Measurements from ENCODE around the gene ETS1.

ETS1 gene

GRCh38 chr11:128518493-128519207 is 68.7 kb downstream of the ETS1 start:
- Histone ChIP-seq H3K27ac (ENCODE audit: low read length) (peak overlapping the region; percentile 54; the same call in 1 of the 2 replicates), H3K27me3 (ENCODE audit: insufficient read depth, low read length, poor library complexity) (no peaks in the 10 kb centered on the region), H4K20me1 (ENCODE audit: insufficient read depth, low read length) (peaks cover 68% of the 10 kb centered on the region), H3K9me3 (ENCODE audit: insufficient read depth, low read length, severe bottlenecking) (no peaks in the 10 kb centered on the region), H3K79me2 (ENCODE audit: insufficient read depth, low read length) (peaks cover 94% of the 10 kb centered on the region), H3K4me2 (ENCODE audit: insufficient read depth, low read length) (peak overlapping the region; percentile 78), H3K4me1 (ENCODE audit: insufficient read depth, low read length) (peaks cover 71% of the 10 kb centered on the region), H3K9ac (ENCODE audit: low read depth, low read length) (peak overlapping the region; percentile 66), H3K4me3 (ENCODE audit: low read depth in 1 of 2, low read length in 2 of 2) (peak overlapping the region in 1 of 2 experiments; percentile 81; a peak in 3 of 4 replicates), H3K36me3 (ENCODE audit: insufficient read depth, low read length) (peaks cover 40% of the 10 kb centered on the region), H2AFZ (ENCODE audit: low read depth, low read length) (no peak overlapping the region)
- ATAC-seq (ENCODE audit: insufficient read depth, low read depth): no peak
- no peak for DNase-seq
- TF ChIP-seq EZH2 (IDR thresholded peaks at IDR 0.05; ENCODE audit: borderline replicate concordance, low read depth, low read length, severe bottlenecking): no peak
- no peak for TF ChIP-seq CTCF (IDR thresholded peaks at IDR 0.05; ENCODE audit: borderline replicate concordance, extremely low read depth, low read length, poor library complexity, severe bottlenecking)

GRCh38 chr11:128517451-128518230 is 69.7 kb downstream of the ETS1 start:
- Histone ChIP-seq H3K4me2 (ENCODE audit: insufficient read depth, low read length) (peak overlapping the region; percentile 78), H4K20me1 (ENCODE audit: insufficient read depth, low read length) (peaks cover 78% of the 10 kb centered on the region), H3K27ac (ENCODE audit: low read length) (peak overlapping the region; percentile 38)

GRCh38 chr11:128516886-128517285 is 70.5 kb downstream of the ETS1 start:
- H3K36me3 ChIP-seq (ENCODE audit: insufficient read depth, low read length): peaks cover 57% of the 10 kb centered on the region
- H4K20me1 ChIP-seq (ENCODE audit: insufficient read depth, low read length): peaks cover 85% of the 10 kb centered on the region
- ATAC-seq (ENCODE audit: insufficient read depth, low read depth) (no peak), DNase-seq (no peak)
- peak overlapping the region; percentile 66; the same call in 1 of the 2 replicates for H3K9ac ChIP-seq (ENCODE audit: low read depth, low read length)
- H3K27ac ChIP-seq (ENCODE audit: low read length): peak overlapping the region; percentile 34; the same call in 1 of the 2 replicates
- H3K4me3 ChIP-seq (ENCODE audit: low read depth in 1 of 2, low read length in 2 of 2): peak overlapping the region in 1 of 2 experiments; percentile 81; a peak in 2 of 4 replicates
- TF ChIP-seq CTCF (IDR thresholded peaks at IDR 0.05; ENCODE audit: borderline replicate concordance, extremely low read depth, low read length, poor library complexity, severe bottlenecking) (no peak), EZH2 (IDR thresholded peaks at IDR 0.05; ENCODE audit: borderline replicate concordance, low read depth, low read length, severe bottlenecking) (no peak)
- H3K4me2 ChIP-seq (ENCODE audit: insufficient read depth, low read length): peak overlapping the region; percentile 78
- no peak overlapping the region for H2AFZ ChIP-seq (ENCODE audit: low read depth, low read length)
- peaks cover 100% of the 10 kb centered on the region for H3K79me2 ChIP-seq (ENCODE audit: insufficient read depth, low read length)
- no peaks in the 10 kb centered on the region for H3K27me3 ChIP-seq (ENCODE audit: insufficient read depth, low read length, poor library complexity)
- peaks cover 74% of the 10 kb centered on the region for H3K4me1 ChIP-seq (ENCODE audit: insufficient read depth, low read length)
- H3K9me3 ChIP-seq (ENCODE audit: insufficient read depth, low read length, severe bottlenecking): no peaks in the 10 kb centered on the region

More at GRCh38 chr11:128517451-128518230, 69.7 kb downstream of the ETS1 start:
- Histone ChIP-seq H3K9ac (ENCODE audit: low read depth, low read length) (peak overlapping the region; percentile 66), H3K36me3 (ENCODE audit: insufficient read depth, low read length) (peaks cover 50% of the 10 kb centered on the region), H3K9me3 (ENCODE audit: insufficient read depth, low read length, severe bottlenecking) (no peaks in the 10 kb centered on the region), H2AFZ (ENCODE audit: low read depth, low read length) (no peak overlapping the region), H3K4me1 (ENCODE audit: insufficient read depth, low read length) (peaks cover 70% of the 10 kb centered on the region), H3K79me2 (ENCODE audit: insufficient read depth, low read length) (peaks cover 99% of the 10 kb centered on the region), H3K27me3 (ENCODE audit: insufficient read depth, low read length, poor library complexity) (no peaks in the 10 kb centered on the region), H3K4me3 (ENCODE audit: low read depth in 1 of 2, low read length in 2 of 2) (peak overlapping the region in 1 of 2 experiments; percentile 81; a peak in 2 of 4 replicates)
- TF ChIP-seq CTCF (IDR thresholded peaks at IDR 0.05; ENCODE audit: borderline replicate concordance, extremely low read depth, low read length, poor library complexity, severe bottlenecking): no peak
- DNase-seq: no peak
- ATAC-seq (ENCODE audit: insufficient read depth, low read depth): no peak

All from DND-41 (cell line).